Adrenal gland (tissue), 5 donors: ENCODE data around the gene PCYT2.

ENCODE experiments used
- CTCF ChIP-seq, 6 experiments: fragments of 450-650 bp in 4 of 6; fragments of 200-600 bp in 2 of 6; sonication (generic) in 1 of 6; IDR thresholded peaks; 1 replicate in 5 of 6; 2 replicates in 1 of 6; pipeline versions ENCODE4 v1.5.1 to v1.8.0; 2016 to 2021; ENCODE audit warnings: antibody characterized with exemption in 6 of 6, mild to moderate bottlenecking in 2 of 6, moderate library complexity in 1 of 6
- POLR2A ChIP-seq, 2 donors: fragments of 450-650 bp; IDR thresholded peaks; one replicate each; pipeline ENCODE4 v1.6.1; 2017; ENCODE audit warnings: antibody characterized with exemption in 2 of 2, mild to moderate bottlenecking in 2 of 2, moderate library complexity in 1 of 2
- donor health status: DM: no; HTN: no; CAD: no.

- no peak for TF ChIP-seq CTCF (IDR thresholded peaks at IDR 0.05)
- TF ChIP-seq POLR2A (IDR thresholded peaks at IDR 0.05), result no peak
These were observed 21.3 kb upstream of the PCYT2 start for GRCh38 chr17:81932333-81932983.
